GM10266 (cell line): Measurements from ENCODE around the gene PCYT2.
A peak's percentile ranks its signal among the peaks of the same experiment; 100 is the strongest.

Experiments
- DNase-seq: peaks from one replicate; pipeline ENCODE4 v3.0.0; 2012; ENCODE audit errors: extremely low spot score
- CTCF ChIP-seq: IDR thresholded peaks from 2 replicates; pipeline ENCODE4 v1.5.1; 2012; ENCODE audit warnings: mild to moderate bottlenecking, low read depth; ENCODE audit not compliant: control insufficient read depth, insufficient read depth; ENCODE audit errors: missing control alignments

PCYT2 gene

GRCh38 chr17:81911277-81911961 is at the start of gene PCYT2:
Gene PCYT2 (minus strand): TSS chr17:81911399. CDS start chr17:81911355, 44 bp downstream.
- TF ChIP-seq CTCF, result no peak
- DNase-seq, result peak; percentile 100

GRCh38 chr17:81960130-81960958 is 49.1 kb upstream of the PCYT2 start:
- no peak for TF ChIP-seq CTCF
- no peak for DNase-seq

GRCh38 chr17:81959362-81960129 is 48.3 kb upstream of the PCYT2 start:
- DNase-seq, result peak; percentile 94
- TF ChIP-seq CTCF, result peak; percentile 100

- no peak for DNase-seq
- no peak for TF ChIP-seq CTCF
These were observed 47.6 kb upstream of the PCYT2 start for GRCh38 chr17:81958633-81959342.

- no peak for TF ChIP-seq CTCF
- no peak for DNase-seq
These were observed 46.7 kb upstream of the PCYT2 start for GRCh38 chr17:81957691-81958432.

GRCh38 chr17:81956607-81957589 is 45.7 kb upstream of the PCYT2 start:
- no peak for TF ChIP-seq CTCF
- no peak for DNase-seq
